Testis (tissue), 2 donors: ENCODE data around the gene CCSER2.

Experiments used
- POLR2A ChIP-seq: fragments of 450-650 bp; IDR thresholded peaks from one replicate; pipeline ENCODE4 v1.6.1; 2017; ENCODE audit warnings: antibody characterized with exemption, mild to moderate bottlenecking, moderate library complexity
- TF ChIP-seq, protein P1 (sequence below), 3 experiments: fragments of 450-650 bp in 2 of 3; fragments of 200-600 bp in 1 of 3; sonication (generic) in 1 of 3; IDR thresholded peaks; one replicate each; pipeline ENCODE4 v1.5.1; 2016 to 2019; ENCODE audit warnings: antibody characterized with exemption in 3 of 3, mild to moderate bottlenecking in 2 of 3, moderate library complexity in 1 of 3

GRCh38 chr10:84562592-84562991 lies 234.2 kb downstream of the CCSER2 start:
- TF ChIP-seq, protein P1, sequence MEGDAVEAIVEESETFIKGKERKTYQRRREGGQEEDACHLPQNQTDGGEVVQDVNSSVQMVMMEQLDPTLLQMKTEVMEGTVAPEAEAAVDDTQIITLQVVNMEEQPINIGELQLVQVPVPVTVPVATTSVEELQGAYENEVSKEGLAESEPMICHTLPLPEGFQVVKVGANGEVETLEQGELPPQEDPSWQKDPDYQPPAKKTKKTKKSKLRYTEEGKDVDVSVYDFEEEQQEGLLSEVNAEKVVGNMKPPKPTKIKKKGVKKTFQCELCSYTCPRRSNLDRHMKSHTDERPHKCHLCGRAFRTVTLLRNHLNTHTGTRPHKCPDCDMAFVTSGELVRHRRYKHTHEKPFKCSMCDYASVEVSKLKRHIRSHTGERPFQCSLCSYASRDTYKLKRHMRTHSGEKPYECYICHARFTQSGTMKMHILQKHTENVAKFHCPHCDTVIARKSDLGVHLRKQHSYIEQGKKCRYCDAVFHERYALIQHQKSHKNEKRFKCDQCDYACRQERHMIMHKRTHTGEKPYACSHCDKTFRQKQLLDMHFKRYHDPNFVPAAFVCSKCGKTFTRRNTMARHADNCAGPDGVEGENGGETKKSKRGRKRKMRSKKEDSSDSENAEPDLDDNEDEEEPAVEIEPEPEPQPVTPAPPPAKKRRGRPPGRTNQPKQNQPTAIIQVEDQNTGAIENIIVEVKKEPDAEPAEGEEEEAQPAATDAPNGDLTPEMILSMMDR (IDR thresholded peaks at IDR 0.05) = no peak
- TF ChIP-seq POLR2A = no peak
